ENCODE results near the gene FXYD7. TPM values are rescaled to one million over a fixed set of nuclear protein-coding genes. Genes with fewer than 3 reads are reported as not detected.

The FXYD7 gene
- total and polyA plus RNA-seq, 9 of the 15 experiments (the other 6 are each of a cell fraction or from before 2014, with no cell fraction given), result 0.10 to 0.80 (median 0.31) TPM; not detected in 3

DNA sequence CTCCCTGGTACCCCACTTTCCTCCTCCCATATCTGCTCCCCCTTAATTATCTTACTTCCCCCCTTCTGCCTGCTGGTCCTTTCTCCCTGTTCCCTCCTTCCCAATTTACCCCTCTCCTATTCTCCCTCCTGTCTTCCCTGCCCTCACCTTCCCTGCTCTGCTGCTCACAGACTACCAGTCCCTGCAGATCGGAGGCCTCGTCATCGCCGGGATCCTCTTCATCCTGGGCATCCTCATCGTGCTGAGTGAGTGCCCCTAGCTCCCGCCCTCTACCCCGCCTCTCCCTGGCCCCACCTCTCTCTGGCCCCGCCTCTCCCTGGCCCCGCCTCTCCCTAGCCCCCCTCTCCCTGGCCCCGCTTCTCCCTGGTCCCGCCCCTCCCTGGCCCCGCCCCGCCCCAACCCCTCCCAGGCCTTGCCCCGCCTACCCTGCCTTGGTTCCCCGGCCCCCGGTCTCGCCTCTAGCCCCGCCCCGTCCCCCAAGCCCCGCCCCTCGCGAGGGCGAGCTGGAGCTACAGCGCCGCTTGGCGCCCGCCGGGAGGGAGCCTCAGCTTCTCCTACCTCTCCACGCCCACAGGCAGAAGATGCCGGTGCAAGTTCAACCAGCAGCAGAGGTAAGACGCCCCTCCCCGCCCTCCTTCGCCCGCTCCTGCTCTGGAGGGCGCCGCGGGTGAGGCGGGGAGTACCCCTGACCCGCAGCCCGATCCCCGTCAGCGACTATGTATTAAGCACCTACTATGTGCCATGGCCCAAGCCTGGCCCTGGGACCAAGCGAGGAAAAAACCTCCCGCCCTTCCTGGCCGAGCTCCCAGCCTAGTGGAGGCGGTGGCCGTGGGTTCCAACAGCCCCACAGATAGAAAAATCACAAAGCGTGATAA is 1.9 kb upstream of the FXYD7 start (continued):
- TF ChIP-seq NR2C2 (CRISPR knock-in tag; IDR thresholded peaks at IDR 0.05), result no peak
- no peak for TF ChIP-seq NR2C2 (tag; IDR thresholded peaks at IDR 0.05)
- TF ChIP-seq NFXL1 (CRISPR knock-in tag; IDR thresholded peaks at IDR 0.05), result no peak
- TF ChIP-seq ZNF174 (CRISPR knock-in tag; IDR thresholded peaks at IDR 0.05), result no peak
- TF ChIP-seq TCFL5 (CRISPR knock-in tag; conservative IDR thresholded peaks at IDR 0.05), result no peak
- no peak for TF ChIP-seq DACH1 (IDR thresholded peaks at IDR 0.05; ENCODE audit: partially characterized antibody)
- TF ChIP-seq, protein P1, sequence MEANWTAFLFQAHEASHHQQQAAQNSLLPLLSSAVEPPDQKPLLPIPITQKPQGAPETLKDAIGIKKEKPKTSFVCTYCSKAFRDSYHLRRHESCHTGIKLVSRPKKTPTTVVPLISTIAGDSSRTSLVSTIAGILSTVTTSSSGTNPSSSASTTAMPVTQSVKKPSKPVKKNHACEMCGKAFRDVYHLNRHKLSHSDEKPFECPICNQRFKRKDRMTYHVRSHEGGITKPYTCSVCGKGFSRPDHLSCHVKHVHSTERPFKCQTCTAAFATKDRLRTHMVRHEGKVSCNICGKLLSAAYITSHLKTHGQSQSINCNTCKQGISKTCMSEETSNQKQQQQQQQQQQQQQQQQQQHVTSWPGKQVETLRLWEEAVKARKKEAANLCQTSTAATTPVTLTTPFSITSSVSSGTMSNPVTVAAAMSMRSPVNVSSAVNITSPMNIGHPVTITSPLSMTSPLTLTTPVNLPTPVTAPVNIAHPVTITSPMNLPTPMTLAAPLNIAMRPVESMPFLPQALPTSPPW (CRISPR knock-in tag; IDR thresholded peaks at IDR 0.05), result peak; percentile 95
- TF ChIP-seq MLX (CRISPR knock-in tag; conservative IDR thresholded peaks at IDR 0.05), result no peak
- no peak for TF ChIP-seq U2AF1 (optimal IDR thresholded peaks at IDR 0.05; ENCODE audit: low read depth, low read length)
- TF ChIP-seq CCNT2 (IDR thresholded peaks at IDR 0.05; ENCODE audit: borderline replicate concordance, extremely low read depth, insufficient read length, low read depth, low read length), result no peak
- TF ChIP-seq ILF3 (IDR thresholded peaks at IDR 0.05; ENCODE audit: borderline replicate concordance), result no peak
- TF ChIP-seq KLF6 (CRISPR knock-in tag; IDR thresholded peaks at IDR 0.05; ENCODE audit: borderline replicate concordance), result no peak
- TF ChIP-seq ZNF507 (tag; conservative IDR thresholded peaks at IDR 0.05), result no peak
- TF ChIP-seq DMBX1 (CRISPR knock-in tag; IDR thresholded peaks at IDR 0.05; ENCODE audit: borderline replicate concordance), result no peak
- TF ChIP-seq IRF9 (tag; IDR thresholded peaks at IDR 0.05), result no peak
- TF ChIP-seq ETV6 (IDR thresholded peaks at IDR 0.05; ENCODE audit: borderline replicate concordance in 1 of 2, low read depth in 2 of 2, low read length in 1 of 2), result no peak
- no peak for TF ChIP-seq ETV6 (CRISPR knock-in tag; IDR thresholded peaks at IDR 0.05; ENCODE audit: borderline replicate concordance)
- TF ChIP-seq SAFB2 (IDR thresholded peaks at IDR 0.05; ENCODE audit: borderline replicate concordance, low read depth, low read length, severe bottlenecking), result no peak
- TF ChIP-seq GABPB2 (CRISPR knock-in tag; conservative IDR thresholded peaks at IDR 0.05), result no peak
- TF ChIP-seq, protein P2, sequence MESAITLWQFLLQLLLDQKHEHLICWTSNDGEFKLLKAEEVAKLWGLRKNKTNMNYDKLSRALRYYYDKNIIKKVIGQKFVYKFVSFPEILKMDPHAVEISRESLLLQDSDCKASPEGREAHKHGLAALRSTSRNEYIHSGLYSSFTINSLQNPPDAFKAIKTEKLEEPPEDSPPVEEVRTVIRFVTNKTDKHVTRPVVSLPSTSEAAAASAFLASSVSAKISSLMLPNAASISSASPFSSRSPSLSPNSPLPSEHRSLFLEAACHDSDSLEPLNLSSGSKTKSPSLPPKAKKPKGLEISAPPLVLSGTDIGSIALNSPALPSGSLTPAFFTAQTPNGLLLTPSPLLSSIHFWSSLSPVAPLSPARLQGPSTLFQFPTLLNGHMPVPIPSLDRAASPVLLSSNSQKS (CRISPR knock-in tag; IDR thresholded peaks at IDR 0.05), result no peak
- no peak for TF ChIP-seq PRPF4 (IDR thresholded peaks at IDR 0.05; ENCODE audit: insufficient read depth, low read depth, low read length, poor library complexity, severe bottlenecking)
